Left forelimb (tissue), 1 donor: ENCODE measurements around the gene ACAD11.

Source experiments
- DNase-seq: peaks from one replicate; pipeline ENCODE4 v3.0.0-alpha.2; 2018; ENCODE audit warnings: low spot score

Gene ACAD11, protein sequence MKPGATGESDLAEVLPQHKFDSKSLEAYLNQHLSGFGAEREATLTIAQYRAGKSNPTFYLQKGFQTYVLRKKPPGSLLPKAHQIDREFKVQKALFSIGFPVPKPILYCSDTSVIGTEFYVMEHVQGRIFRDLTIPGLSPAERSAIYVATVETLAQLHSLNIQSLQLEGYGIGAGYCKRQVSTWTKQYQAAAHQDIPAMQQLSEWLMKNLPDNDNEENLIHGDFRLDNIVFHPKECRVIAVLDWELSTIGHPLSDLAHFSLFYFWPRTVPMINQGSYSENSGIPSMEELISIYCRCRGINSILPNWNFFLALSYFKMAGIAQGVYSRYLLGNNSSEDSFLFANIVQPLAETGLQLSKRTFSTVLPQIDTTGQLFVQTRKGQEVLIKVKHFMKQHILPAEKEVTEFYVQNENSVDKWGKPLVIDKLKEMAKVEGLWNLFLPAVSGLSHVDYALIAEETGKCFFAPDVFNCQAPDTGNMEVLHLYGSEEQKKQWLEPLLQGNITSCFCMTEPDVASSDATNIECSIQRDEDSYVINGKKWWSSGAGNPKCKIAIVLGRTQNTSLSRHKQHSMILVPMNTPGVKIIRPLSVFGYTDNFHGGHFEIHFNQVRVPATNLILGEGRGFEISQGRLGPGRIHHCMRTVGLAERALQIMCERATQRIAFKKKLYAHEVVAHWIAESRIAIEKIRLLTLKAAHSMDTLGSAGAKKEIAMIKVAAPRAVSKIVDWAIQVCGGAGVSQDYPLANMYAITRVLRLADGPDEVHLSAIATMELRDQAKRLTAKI

DNA sequence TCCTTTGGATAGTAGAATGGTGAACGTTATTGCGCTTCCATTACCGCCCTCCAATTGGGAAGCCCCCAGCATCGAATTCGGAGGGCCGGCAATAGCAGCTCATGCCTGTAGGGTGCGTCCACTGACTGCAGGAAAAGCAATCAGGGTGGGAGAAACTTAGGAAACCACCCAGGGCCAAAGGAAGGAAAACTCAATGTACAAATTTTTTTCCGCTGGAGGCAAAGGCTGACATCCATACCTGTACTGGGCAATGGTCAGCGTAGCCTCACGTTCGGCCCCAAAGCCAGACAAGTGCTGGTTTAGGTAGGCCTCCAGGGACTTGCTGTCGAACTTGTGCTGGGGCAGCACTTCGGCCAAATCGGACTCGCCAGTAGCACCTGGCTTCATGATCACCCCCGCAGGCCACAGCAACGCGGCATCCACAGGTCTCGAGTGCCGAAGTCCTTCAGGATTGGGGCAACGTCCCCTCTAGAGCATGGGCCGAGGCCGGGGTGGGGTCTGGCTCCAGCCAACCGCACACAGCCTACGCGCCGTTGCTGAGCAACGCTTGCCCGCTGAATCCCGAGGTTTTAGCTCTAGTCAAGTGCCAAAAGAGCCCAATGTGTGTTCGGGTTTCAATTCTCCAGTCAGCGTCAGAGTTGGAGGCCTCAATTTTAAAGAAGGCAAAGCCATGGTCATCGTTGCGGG, at the start of gene ACAD11:
Gene ACAD11 (minus strand): TSS at position 445 of the 687 bp plus-strand sequence. CDS start 58 bp downstream, at position 387.
- DNase-seq, result peak; percentile 85

DNA sequence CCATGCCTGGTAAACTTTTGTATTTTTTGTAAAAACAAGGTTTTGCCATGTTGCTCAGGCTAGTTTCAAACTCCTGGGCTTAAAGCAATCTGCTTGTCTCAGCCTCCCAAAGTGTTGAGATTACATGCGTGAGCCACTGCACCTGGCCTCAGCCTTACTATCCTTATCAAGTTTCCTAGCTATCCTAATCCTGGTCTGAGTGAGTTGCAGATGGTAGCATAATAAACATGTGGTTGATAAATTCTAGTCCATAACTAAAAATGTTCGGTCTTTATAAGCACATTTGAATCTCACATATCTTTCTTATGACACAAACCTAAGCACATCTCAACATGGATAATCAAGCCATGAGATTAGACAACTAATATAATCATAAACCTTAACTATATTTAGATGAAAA, 44.1 kb upstream of the ACAD11 start:
- no peak for DNase-seq

DNA sequence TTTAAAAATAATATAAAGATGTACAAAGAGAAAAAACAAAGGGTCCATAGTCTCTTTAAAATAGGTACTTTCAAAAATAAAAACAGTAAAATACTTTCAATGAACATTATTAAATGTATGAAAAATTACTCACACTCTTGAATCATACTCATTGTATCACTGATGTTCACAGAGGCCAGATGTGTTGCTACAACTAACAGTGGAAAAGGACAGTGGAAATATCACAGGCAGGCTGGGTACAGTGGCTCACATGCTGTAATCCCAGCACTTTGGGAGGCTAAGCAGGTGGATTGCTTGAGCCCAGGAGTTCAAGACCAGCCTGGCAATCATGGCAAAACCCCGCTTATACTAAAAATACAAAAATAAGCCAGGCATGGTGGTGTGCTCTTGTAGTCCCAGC, 35.8 kb upstream of the ACAD11 start:
- no peak for DNase-seq

DNA sequence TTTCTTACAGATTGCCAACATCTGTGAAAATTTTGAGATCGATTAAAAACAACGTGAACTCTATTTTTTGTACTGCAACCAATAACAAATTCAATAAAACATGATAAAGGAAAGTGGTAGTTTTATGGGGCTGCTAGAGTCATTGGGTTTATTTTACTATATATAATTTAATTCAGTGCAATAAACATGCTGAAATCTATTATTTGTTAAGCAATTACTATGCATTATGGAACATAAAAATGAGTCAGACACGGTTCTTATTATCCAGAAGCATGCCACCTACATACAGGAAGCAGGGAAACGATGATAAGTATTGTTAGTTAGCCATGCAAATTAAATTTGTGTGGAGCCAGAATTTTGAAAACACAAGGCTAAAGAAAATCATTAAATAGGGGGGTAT, 35.4 kb upstream of the ACAD11 start:
- no peak for DNase-seq

DNA sequence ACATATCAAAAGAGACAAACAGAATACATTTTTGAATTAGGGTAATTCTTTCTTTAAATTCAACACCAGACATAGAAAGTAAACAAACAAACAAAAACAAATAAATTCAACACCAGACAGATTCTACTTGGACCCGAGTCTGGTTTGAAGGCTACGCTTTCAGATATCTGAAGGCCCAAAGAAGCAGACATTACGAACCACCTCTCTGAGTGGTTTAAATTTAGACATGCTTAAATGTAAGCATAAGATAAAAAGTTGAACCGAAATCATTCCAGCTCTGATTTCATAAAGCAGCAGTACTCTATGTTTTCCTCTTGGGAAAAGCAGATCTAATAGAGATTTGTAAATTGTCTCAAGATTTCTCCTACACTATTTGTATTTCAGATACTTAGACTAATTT, 30.4 kb upstream of the ACAD11 start:
- no peak for DNase-seq

DNA sequence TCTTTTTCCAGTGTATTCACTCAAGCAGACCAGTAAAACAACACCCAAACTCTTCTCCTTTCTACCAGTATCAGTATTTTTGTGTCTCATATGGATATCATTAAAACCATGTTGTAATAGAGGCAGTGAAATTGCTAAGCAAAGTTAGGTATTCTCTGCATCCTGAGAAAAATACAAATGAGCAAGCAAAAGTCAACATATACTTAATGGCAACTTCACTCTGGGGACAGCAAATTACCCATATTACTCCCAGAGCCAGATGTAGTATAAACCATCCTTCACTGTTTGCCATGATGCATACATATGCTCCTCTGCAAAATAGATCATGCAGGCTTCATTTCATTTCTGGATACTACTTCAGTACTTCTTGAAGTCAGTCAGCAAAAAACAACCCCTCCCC, 22.6 kb upstream of the ACAD11 start:
- no peak for DNase-seq

DNA sequence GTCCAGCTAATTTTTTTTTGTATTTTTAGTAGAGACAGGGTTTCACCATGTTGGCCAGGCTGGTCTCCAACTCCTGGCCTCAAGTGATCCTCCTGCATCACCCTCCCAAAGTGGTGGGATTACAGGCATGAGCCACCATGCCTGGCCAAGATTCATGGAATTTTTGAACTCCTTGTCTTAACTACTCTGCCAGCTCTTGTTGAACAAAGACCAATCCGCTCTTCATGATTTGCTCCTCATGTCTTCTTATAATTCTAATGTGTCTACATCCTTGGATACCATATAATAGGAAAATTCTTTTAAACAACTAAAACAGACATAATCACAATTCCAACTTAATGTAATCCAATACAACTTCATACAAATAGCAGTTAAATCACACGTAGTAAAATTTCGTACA, 21.8 kb upstream of the ACAD11 start:
- no peak for DNase-seq

DNA sequence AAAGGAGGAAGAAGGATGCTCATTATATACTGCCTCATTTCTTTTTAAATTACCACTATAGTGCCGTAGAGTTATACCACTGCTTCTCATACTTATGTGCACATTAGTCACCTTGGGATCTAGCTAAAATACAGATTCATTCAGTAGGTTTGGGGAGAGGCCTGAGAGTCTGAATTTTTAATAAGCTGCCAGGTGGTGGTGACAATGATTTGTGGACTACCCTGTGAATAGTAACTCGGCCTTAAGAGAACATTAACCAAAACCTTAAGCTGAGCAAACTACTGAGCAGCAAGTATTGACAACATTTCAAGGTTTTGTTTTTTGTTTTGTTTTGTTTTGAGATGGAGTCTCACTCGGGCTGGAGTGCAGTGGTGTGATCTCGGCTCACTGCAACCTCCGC, 20.3 kb upstream of the ACAD11 start:
- DNase-seq, result no peak

DNA sequence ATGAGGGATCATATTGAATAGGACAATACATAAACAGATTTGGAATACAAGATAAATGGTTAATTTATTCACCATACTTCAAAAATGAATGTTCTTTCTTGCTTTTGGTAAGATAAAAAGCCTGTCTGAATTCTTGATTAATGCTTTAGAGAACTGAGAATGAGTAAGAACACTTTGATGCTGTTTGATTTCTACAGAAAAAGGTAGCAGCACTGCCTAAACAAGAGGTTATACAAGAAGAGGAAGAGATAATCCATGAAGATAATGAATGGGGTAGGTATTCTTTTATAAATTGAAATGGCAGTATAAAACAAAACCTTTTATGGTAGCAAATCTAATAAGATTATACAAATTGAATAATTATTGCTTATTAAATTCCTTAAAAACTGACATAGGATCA, 15.8 kb upstream of the ACAD11 start:
- no peak for DNase-seq

DNA sequence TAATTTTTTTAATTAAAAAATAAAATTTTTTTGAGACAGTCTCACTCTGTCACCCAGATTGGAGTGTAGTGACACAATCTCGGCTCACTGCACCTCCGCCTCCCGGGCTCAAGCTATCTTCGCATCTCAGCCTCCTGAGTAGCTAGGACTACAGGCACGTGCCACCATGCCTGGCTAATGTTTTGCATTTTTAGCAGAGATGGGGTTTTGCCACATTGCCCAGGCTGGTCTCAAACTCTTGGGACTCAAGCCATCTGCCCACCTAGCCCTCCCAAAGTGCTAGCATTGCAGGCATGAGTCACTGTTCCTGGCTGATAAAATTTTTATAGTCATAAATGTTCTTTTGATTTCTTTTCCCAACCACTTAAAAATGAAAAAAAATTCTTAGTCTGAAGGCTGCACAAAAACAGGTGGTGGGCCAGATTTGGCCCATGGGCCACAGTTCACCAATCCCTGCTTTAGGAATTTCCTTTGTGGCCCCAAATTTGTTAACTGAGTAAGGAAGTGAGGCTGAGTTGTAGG, 9.7 kb upstream of the ACAD11 start:
- no peak for DNase-seq

DNA sequence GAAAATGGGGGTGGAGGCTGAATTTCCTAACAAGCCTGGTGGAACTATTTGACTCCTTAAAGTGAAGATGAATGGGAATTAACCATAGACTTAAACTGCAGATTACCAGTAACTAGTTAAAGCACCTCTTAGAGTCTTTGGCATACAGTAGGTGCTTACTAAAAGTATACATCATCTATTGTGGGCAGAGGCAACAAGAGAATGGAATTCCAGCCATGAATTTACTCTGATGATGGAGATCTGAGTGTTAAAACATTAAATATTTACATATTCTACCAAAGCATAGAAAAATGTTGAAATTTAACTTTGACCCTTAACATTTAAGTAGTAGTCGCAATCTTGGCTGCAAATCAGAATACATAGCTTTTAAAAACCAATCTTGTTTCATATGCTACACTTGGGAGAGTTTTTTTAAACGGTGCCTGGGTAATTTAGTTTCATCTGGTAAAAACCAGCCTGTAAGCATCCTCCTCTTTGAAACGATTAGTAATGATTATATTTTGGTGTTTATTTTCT, 5.7 kb upstream of the ACAD11 start:
- no peak for DNase-seq

DNA sequence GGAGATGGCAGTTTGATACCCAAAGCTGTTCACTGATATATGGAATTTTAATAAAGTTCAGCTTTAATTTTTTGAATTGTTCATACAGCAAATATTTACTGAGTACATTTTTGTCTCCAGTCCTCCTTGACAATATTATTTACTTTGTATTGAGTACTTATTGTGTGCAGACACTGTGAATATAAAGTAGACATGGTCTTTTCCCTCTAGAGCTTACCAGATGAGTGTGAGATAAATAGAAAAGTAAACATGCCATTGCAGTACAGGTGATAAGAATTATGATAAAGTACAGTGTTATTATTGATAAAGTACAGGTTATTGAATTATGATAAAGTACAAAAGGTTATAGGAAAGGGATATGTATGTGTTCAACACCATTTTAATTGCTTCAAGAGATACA, 2.6 kb upstream of the ACAD11 start:
- DNase-seq, result no peak

DNA sequence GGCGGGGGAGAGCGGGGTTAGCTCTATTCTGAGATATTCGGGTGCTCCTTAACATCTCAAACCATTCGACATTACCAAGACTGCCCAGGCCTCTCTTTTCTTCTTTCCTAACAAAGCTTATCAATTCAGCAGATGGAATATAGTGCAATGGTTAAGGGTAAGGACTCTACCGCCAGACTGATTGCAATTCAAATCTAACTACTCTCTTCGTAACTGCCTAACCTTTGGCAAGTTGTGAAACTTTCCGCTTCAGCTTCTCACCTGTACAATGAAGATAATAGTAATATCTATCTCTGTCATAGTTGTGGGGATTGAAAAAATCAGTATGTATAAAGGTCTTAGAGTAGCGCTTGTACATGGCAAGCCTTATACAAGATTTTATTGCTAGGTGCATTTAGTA, 1.5 kb upstream of the ACAD11 start:
- DNase-seq, result no peak

DNA sequence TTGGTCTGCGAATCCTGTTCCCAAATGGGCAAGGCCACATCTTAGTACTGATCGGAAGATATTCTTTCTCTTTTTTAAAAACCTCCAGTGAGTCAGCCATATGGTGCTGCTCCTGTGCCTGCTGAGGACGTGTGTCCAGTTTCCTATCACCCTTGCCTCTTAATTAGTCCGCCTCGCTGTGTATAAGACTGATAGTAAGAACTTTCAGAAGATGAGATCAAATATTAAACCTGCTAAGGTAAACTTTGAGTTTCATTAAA, 1.1 kb upstream of the ACAD11 start:
- no peak for DNase-seq

DNA sequence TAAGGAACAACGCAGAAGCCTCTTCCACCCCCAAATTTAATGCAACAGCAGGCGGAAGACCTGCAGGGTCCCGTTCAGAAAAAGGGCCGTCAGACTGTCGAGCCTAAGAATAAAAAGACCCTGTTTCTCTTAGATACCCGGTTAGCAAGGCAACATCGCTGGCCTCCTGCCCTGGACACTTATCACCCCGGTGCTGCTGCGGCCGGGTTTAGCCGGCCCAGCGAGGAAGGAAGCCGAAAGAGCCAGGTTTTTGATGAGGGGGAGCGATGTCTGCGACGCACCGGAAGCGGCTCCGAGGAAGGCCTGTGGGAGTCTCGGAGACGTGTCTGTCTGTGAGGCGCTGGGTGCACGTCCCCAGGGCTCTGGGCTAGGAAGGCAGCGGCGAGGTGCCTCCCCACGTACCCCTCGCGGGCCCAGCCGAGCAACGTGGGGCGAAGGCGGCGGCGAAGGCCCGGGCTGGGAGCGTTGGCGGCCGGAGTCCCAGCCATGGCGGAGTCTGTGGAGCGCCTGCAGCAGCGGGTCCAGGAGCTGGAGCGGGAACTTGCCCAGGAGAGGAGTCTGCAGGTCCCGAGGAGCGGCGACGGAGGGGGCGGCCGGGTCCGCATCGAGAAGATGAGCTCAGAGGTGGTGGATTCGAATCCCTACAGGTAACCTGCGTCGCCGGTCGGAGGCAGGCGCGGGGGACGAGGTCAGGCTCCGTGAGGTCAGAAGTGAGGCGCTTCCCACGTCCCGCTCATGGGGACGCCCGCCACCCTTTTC, 622 bp upstream of the ACAD11 start, which contains the start of gene UBA5:
Gene UBA5 (plus strand): TSS at position 278 of the 759 bp plus-strand sequence. CDS start 209 bp downstream, at position 487.
- DNase-seq, result peak; percentile 89

DNA sequence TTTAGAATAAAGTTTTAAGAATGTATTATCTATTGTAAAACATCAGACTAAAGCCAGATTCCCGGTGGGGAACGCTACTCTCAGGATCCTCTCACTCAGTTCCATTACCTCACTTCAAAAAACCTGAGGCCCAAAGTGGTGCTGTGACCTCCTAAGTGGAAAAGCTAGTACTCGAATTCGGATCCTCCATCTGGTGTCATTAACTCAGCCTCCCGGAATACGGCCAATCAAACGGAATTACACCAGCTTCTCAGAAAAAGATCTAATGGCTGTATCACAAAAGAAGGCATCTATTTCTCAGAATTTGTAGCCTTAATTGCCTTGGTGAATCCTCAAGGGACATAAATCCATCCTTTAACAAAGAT, 627 bp downstream of the ACAD11 start:
- no peak for DNase-seq

DNA sequence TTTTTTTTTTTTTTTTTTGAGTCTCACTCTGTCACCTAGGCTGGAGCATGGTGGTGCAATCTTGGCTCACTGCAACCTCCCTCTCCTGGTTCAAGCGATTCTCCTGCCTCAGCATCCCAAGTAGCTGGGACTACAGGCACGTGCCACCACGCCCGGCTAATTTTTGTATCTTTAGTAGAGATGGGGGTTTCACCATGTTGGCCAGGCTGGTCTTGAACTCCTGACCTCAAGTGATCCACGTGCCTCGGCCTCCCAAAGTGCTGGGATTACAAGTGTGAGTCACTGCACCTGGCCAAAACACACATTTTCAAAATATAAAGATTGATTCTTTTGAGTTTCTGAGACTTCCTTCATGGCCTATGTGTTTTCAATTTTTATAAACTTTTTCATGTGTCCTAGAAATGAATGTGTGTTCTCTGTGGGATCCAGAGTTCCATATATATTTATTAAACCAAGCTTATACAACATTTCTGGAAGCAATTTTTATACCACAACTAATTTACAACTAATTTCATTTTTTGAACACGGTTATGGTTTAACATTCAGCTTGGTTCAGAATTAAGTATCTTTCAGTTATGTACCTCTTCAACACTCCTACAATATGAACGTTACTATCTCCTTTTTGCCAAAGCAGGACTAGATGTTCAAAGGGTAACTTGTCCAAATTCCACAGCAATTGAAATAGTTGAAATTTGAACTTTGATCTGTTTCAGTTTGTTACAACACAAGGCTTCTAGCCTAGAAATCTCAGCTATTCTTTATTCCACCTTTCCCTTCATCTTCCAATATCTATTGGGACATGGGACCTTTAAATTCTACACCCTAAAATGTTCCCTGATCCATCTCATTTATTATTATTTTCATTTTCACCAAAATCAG, 1.5 kb downstream of the ACAD11 start:
- no peak for DNase-seq

DNA sequence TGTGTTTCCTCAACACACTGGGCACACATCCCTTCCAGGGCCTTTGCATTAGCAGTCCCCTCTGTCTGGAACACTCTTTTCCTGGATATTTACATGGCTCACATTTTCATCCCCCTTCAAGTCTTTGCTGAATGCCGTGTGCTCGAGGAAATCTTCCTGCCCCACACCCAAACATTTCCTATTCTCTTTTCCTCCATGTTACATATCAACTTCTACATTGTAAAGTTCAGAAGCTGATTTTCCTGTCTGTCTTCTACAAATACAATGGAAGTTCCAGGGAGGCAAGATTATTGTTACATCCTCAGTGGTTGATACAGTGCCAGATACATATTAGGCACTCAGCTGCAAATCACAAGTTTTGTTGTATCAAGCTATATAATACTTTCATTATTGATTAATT, 4.1 kb downstream of the ACAD11 start:
- no peak for DNase-seq

DNA sequence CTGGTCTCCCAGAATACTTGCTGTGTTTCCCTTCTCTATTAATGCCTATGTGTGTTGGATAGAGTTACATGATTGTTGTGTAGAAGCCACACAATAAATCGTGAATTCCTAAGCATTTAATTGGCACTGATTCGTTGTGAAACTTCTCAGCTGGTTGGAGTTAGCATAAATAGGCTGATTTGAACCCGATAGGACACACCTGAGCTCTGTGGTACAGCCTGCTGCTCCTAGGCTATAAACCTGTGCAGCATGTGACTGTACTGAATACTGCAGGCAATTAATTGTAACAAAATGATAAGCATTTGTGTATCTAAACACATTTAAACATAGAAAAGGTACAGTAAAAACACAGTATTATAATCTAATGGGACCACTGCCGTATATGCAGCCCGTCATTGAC, 4.9 kb downstream of the ACAD11 start:
- DNase-seq, result no peak

DNA sequence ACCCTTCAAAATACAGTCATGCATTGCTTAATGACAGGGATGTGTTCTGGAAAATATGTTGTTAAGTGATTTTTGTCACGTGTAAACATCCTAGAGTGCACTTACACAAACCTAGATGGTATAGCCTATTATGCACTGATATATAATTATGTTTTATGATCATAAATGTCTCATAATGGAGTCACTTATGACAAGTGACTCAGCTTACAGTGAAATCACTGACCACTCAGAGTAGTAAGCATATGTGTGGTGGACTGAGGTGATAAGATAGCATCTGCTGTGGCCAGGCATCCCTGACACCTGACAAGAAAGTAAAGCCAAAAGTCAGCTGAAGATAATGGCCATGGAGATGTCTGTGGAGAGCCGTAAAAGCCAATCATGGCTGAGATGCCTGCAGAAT, 5.4 kb downstream of the ACAD11 start:
- DNase-seq, result no peak
